HepG2 (cell line): ENCODE results near the gene FRK. TPM values are rescaled to one million over a fixed set of nuclear protein-coding genes. Genes with fewer than 3 reads are reported as not detected.

Experiments
- ARNTL ChIP-seq: sonication (generic); formaldehyde crosslinking; IDR thresholded peaks from 2 replicates; pipeline ENCODE4 v1.4.0; 2020; ENCODE audit warnings: mild to moderate bottlenecking, missing genetic modification reagents
- CBX5 ChIP-seq: sonication (generic); formaldehyde crosslinking; IDR thresholded peaks from 2 replicates; pipeline ENCODE4 v1.4.0; 2020; ENCODE audit warnings: missing genetic modification reagents, borderline replicate concordance
- E2F5 ChIP-seq: sonication (generic); formaldehyde crosslinking; conservative IDR thresholded peaks from 2 replicates; pipeline ENCODE4 v1.4.0; 2020; ENCODE audit warnings: missing genetic modification reagents
- ELK4 ChIP-seq: sonication (generic); formaldehyde crosslinking; IDR thresholded peaks from 2 replicates; pipeline ENCODE4 v1.9.0; 2021; ENCODE audit warnings: missing genetic modification reagents, borderline replicate concordance
- FOXA3 ChIP-seq: IDR thresholded peaks from 2 replicates; pipeline ENCODE4 v1.6.1; 2016; ENCODE audit warnings: missing genetic modification reagents, missing compliant biosample characterization
- MTF2 ChIP-seq: sonication (generic); formaldehyde crosslinking; IDR thresholded peaks from 2 replicates; pipeline ENCODE4 v1.5.0; 2020; ENCODE audit warnings: missing genetic modification reagents, borderline replicate concordance
- NR2F2 ChIP-seq: IDR thresholded peaks from 2 replicates; pipeline ENCODE4 v1.6.1; 2012; ENCODE audit warnings: low read depth, inconsistent platforms, borderline replicate concordance
- PAXIP1 ChIP-seq: sonication (generic); formaldehyde crosslinking; conservative IDR thresholded peaks from 2 replicates; pipeline ENCODE4 v1.4.0; 2020; ENCODE audit warnings: mild to moderate bottlenecking, missing genetic modification reagents, moderate library complexity
- PREB ChIP-seq: sonication (generic); formaldehyde crosslinking; IDR thresholded peaks from 2 replicates; pipeline ENCODE4 v1.4.0; 2020; ENCODE audit warnings: missing genetic modification reagents
- RELA ChIP-seq: sonication (generic); formaldehyde crosslinking; IDR thresholded peaks from 2 replicates; pipeline ENCODE4 v1.4.0; 2020; ENCODE audit warnings: missing genetic modification reagents
- RFX3 ChIP-seq: IDR thresholded peaks from 2 replicates; pipeline ENCODE4 v1.6.1; 2016; ENCODE audit warnings: missing biosample characterization, missing genetic modification reagents
- SMAD1 ChIP-seq: sonication (generic); formaldehyde crosslinking; IDR thresholded peaks from 2 replicates; pipeline ENCODE4 v1.4.0; 2020; ENCODE audit warnings: missing genetic modification reagents, low read depth, mild to moderate bottlenecking, borderline replicate concordance
- SP1 ChIP-seq, 2 experiments: fragments of 450-650 bp in 1 of 2; sonication (generic) in 1 of 2; formaldehyde crosslinking in 1 of 2; IDR thresholded peaks; 2 replicates each; pipeline versions ENCODE4 v1.4.0 to v1.6.1; 2016 to 2020; ENCODE audit warnings: missing genetic modification reagents in 1 of 2
- SP5 ChIP-seq: IDR thresholded peaks from 2 replicates; pipeline ENCODE4 v1.6.1; 2016; ENCODE audit warnings: low read depth, borderline replicate concordance
- ZFAT ChIP-seq: sonication (generic); formaldehyde crosslinking; conservative IDR thresholded peaks from 2 replicates; pipeline ENCODE4 v1.8.1; 2023; ENCODE audit warnings: missing genetic modification reagents, inconsistent platforms
- ZNF441 ChIP-seq: sonication (generic); formaldehyde crosslinking; IDR thresholded peaks from 2 replicates; pipeline ENCODE4 v1.7.0; 2021; ENCODE audit warnings: missing genetic modification reagents, borderline replicate concordance
- ZNF510 ChIP-seq: sonication (generic); formaldehyde crosslinking; IDR thresholded peaks from 2 replicates; pipeline ENCODE4 v1.4.0; 2020; ENCODE audit warnings: low read depth, mild to moderate bottlenecking, missing genetic modification reagents
- ZNF639 ChIP-seq: conservative IDR thresholded peaks from 2 replicates; pipeline ENCODE4 v1.6.1; 2018; ENCODE audit warnings: missing genetic modification reagents
- ZSCAN29 ChIP-seq: sonication (generic); formaldehyde crosslinking; conservative IDR thresholded peaks from 2 replicates; pipeline ENCODE4 v1.4.0; 2020; ENCODE audit warnings: mild to moderate bottlenecking, missing genetic modification reagents
- polyA plus RNA-seq, 8 experiments: library from polyadenylated mRNA; depleted of rRNA in 3 of 8; stranded (reverse) in 7 of 8; unstranded in 1 of 8; fragments of >200 nt; fragmentation: Illumina TruSeq in 4 of 8; extraction: Trizol in 4 of 8; gene quantifications; 2 replicates each; pipeline versions ENCODE4 v1.2.1 to v1.2.3, GENCODE V29; 2011 to 2016; ENCODE audit warnings: low read depth in 4 of 8, missing spikeins in 1 of 8, mixed read lengths in 1 of 8; ENCODE audit not compliant: insufficient read depth in 1 of 8
- total RNA-seq, 5 experiments: library from RNA; depleted of rRNA; stranded (reverse); fragments of >200 nt; fragmentation: Illumina TruSeq; extraction: Trizol; gene quantifications; 2 replicates each; pipeline ENCODE4 v1.2.3, GENCODE V29; 2016; ENCODE audit warnings: low read depth in 1 of 5

FRK gene
- total and polyA plus RNA-seq, 2 of the 13 experiments (the other 11 are each of a cell fraction or from before 2014, with no cell fraction given) = 1.3 to 2.9 TPM

GRCh38 chr6:116100419-116101301 is 40.0 kb upstream of the FRK start, which contains the start of gene NT5DC1 (continued):
- TF ChIP-seq RFX3 (CRISPR knock-in tag) (no peak), ZFAT (CRISPR knock-in tag) (peak; percentile 84), E2F5 (CRISPR knock-in tag) (no peak), SP5 (no peak; the same call in none of the 2 replicates), ARNTL (CRISPR knock-in tag) (peak; percentile 70), PREB (peak; percentile 89), ZSCAN29 (CRISPR knock-in tag) (peak; percentile 82; the same call in 1 of the 2 replicates), MTF2 (peak; percentile 97), PAXIP1 (CRISPR knock-in tag) (peak; percentile 51; the same call in 1 of the 2 replicates), ZNF510 (CRISPR knock-in tag) (no peak; the same call in 1 of the 2 replicates), NR2F2 (peak; percentile 46; the same call in 1 of the 2 replicates), ELK4 (peak; percentile 59), ZNF441 (CRISPR knock-in tag) (peak; percentile 91; the same call in 1 of the 2 replicates), CBX5 (CRISPR knock-in tag) (peak; percentile 59; the same call in 1 of the 2 replicates), SMAD1 (CRISPR knock-in tag) (peak; percentile 99; the same call in 1 of the 2 replicates), ZNF639 (peak; percentile 89), SP1 (IDR thresholded peaks at IDR 0.05) (no peak), SP1 (CRISPR knock-in tag; IDR thresholded peaks at IDR 0.05) (no peak; the same call in 1 of the 2 replicates), RELA (CRISPR knock-in tag) (no peak), FOXA3 (peak; percentile 56; the same call in 1 of the 2 replicates)
